Purkinje cell (primary cell): ENCODE results near the gene TAF7. TPM values are rescaled to one million over a fixed set of nuclear protein-coding genes. Genes with fewer than 3 reads are reported as not detected.

Experiments used
- polyA plus RNA-seq: library from polyadenylated mRNA; unstranded; fragments of >200 nt; fragmentation: Nextera tagmentation; gene quantifications from 2 replicates; pipeline ENCODE4 v1.2.1, GENCODE V29; 2014

TAF7 gene, protein sequence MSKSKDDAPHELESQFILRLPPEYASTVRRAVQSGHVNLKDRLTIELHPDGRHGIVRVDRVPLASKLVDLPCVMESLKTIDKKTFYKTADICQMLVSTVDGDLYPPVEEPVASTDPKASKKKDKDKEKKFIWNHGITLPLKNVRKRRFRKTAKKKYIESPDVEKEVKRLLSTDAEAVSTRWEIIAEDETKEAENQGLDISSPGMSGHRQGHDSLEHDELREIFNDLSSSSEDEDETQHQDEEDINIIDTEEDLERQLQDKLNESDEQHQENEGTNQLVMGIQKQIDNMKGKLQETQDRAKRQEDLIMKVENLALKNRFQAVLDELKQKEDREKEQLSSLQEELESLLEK
- polyA plus RNA-seq, result 374 and 453 TPM in 2 replicates

DNA sequence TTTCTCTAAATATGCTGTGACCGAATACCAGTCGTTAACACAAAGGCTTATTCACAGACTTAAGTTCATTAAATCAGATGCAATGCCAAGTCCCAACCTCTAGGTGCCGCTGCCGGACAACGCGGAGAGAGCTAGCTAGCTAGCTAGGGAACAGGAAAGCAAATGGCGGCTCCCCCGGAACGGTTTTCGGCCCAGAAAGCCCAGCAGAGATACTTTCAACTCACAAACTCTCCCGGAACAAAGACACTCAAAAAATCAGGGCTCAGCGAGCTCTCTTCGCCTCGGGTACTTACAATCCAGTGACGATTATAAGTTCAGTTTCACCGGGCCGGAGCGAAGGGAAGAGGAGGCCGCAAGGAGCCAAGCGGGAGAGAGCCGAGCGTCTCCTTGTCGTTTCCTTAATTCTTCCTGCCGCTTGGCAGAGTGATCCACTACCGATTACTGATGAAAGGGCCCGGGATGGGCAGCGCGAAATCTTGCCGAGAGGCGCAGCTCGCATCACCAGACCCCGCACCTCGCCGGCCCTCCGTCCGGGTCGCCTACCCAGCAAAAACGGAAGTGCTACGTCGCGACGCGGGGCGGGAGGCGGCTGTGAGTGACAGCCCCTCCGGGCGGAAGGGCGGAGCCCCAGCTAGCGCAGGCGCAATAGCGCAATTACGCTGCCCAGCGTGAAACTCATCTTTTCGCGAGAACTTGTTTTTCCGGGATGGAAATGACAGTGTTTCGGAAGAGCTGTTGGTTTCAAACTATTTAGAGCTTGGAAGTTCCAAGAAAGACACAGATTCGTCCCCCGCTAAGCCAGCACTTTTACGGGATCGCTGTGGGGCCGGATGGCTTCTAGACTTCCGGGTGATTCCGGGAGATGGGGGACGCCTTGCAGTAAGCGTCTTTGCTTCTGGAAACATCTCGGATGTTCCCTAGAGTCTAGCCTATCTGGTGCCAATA lies at the start of gene TAF7:
Gene TAF7 (minus strand): TSS at position 560 of the 945 bp plus-strand sequence. CDS start 740 bp downstream, outside the sequence.

GRCh38 chr5:141363952-141364660 lies 43.5 kb upstream of the TAF7 start, which contains the start of gene PCDHGA5:
PCDHGA5 (plus strand) TSS chr5:141364162; CDS start chr5:141364331, 169 bp downstream.

DNA sequence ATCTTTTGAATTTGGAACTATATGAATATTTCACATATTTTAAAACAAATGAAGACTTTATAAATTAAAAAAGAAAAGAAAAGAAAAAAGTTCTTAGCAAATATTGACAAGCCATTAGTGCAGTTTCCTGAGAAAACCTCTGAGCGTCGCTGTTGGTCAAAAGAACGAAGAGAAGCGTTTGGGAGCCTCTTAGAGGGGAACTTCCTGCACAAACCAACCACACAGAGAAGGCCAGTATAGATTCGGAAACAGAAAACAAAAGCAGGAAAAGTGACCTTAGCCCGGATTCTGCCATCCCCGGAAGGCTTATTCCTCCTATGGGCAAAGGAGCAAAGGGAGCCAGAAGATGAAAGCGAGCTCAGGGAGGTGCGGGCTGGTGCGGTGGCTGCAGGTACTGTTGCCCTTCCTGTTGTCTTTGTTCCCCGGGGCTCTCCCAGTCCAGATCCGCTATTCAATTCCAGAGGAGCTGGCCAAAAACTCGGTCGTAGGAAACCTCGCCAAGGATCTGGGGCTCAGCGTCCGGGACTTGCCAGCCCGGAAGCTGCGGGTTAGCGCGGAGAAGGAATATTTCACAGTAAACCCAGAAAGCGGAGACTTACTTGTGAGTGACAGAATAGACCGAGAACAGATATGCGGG lies 39.3 kb upstream of the TAF7 start, which contains the start of gene PCDHGB2:
Gene PCDHGB2 (plus strand): TSS at position 205 of the 637 bp plus-strand sequence. CDS start 142 bp downstream, at position 347.

GRCh38 chr5:141354900-141355469 lies 34.4 kb upstream of the TAF7 start, which contains the start of gene PCDHGA4:
PCDHGA4 (plus strand) TSS chr5:141355021; CDS start chr5:141355108, 87 bp downstream.

DNA sequence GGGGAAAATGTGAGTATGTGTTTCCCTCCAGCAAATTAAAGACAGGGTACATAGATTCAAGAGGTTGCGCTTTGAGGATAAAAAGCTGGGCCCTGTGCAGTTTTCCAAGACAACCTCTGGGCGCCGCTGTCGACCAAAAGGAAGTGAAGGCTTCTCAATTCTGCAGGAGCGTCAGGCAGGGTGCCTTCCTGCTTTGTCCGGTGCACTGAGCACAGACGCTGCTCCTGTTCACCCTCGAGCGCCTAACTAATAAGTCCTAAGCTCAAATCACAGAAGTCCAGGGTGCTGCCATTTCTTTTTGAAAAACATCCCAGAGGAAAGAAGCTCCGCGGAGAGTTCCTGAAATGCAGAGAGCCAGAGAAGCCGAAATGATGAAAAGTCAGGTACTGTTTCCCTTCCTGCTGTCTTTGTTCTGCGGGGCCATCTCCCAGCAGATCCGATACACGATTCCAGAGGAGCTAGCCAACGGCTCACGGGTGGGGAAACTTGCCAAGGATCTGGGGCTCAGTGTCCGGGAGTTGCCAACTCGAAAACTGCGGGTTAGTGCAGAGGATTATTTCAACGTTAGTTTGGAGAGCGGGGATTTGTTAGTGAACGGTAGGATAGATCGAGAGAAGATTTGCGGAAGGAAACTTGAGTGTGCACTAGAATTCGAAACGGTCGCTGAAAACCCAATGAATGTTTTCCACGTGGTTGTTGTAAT lies 29.5 kb upstream of the TAF7 start, which contains the start of gene PCDHGB1:
Gene PCDHGB1 (plus strand): TSS at position 183 of the 703 bp plus-strand sequence. CDS start 162 bp downstream, at position 345.

DNA sequence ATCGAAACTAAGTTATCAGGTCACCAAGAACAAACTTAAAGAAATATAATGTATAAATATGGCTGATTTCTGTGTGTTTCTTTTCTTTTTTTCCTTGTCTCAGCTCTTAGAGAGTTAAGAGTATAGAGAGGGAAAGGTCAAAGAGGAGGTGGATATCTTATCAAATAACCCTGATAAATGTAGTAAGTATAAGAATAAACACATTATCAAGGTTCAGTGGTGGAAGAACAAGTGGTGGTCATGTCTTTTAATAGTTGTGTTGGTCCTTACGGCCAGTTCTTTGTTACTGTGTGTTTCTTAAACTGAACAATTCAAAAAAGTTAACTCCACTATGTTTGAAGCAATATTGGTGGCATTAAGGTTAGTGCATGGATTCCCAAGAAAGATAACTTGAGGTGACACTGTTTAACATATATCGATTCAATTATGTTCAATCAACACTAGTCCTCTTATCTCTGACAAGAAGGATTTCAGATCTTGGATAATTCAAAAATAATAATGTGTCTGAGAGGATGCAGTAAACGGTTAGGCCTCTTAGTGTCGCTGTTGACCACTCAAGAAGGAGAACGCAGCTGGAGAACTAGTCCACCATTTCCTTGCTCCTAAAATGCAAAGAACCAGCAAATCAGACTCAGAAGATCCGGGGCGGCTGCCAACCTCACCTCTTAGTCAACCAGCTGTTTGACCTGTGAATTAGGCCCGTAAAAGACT lies 22.8 kb upstream of the TAF7 start, which contains the start of gene PCDHGA3:
Gene PCDHGA3 (plus strand): TSS at position 588 of the 711 bp plus-strand sequence. CDS start 205 bp downstream, outside the sequence.

DNA sequence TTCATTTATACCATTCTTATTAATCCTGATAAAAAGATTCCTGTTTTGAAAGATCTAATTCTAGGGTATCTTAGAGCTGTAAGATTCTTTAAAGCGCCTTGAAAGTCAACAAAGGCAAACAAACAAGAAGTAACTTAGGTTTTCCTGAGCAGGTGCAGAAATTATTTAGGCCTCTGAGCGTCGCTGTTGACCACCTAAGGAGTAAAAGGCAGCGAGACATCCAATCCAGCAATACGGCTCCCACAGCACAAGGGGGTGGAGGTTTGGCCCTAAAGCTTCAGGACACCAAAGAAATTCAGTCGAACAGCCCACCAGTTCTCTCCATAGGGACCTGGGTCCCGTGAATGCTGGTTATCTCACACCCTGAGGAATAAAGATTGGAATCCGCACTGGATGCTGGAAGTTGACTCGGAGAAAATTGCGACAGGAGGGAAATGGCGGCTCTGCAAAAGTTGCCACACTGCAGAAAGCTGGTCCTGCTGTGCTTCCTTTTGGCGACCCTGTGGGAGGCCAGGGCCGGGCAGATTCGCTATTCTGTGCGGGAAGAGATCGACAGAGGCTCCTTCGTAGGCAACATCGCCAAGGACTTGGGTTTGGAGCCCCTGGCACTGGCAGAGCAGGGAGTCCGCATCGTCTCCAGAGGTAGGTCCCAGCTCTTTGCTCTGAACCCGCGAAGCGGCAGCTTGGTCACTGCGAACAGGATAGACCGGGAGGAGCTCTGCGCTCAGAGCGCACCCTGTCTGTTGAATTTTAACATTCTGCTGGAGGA lies 18.1 kb upstream of the TAF7 start, which contains the start of gene PCDHGA2:
Gene PCDHGA2 (plus strand): TSS at position 223 of the 769 bp plus-strand sequence.

GRCh38 chr5:141330299-141331080 lies 9.9 kb upstream of the TAF7 start, which contains the start of gene PCDHGA1:
PCDHGA1 (plus strand) TSS chr5:141330514.

DNA sequence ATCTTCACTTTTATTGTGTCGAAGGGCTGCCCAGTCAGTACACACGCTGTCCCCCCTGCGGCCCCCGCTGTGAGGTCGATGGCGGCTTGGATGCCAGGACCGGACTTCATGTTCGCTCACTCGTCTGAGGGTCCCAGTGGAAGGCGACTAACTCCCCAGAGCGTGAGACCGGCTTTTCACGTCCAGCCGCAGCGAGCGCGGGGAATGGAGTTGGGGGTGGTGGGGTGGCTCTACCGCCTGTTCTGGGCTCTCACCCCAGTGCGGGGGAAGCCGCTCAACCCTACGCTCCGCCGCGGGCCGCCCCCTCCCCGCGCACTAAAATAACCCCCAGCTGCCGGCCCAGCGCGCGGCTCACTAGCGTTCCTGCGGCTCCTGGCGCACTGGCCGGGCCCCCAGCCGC lies 16.8 kb downstream of the TAF7 start, which contains the start of gene SLC25A2:
Gene SLC25A2 (minus strand): TSS at position 294 of the 400 bp plus-strand sequence. CDS start 184 bp downstream, at position 110.

Other genes with a start within 250 kb of the TAF7 start
- gene PCDHB2, start 226.2 kb downstream of the TAF7 start, polyA plus RNA-seq, result 4.7 and 8.3 TPM in 2 replicates
- 3.7 and 7.5 TPM in 2 replicates for gene PCDHB3, start 220.3 kb downstream of the TAF7 start, polyA plus RNA-seq
- 6.0 and 16.8 TPM in 2 replicates for gene PCDHB4, start 199.0 kb downstream of the TAF7 start, polyA plus RNA-seq
- gene PCDHB5, start 185.6 kb downstream of the TAF7 start, polyA plus RNA-seq, result 2.1 and 4.8 TPM in 2 replicates
- gene PCDHB6, start 170.7 kb downstream of the TAF7 start, polyA plus RNA-seq, result 1.0 and 1.4 TPM in 2 replicates
- 0.78 TPM in 1 of 2 replicates, not detected in the other for gene PCDHB7, start 148.1 kb downstream of the TAF7 start, polyA plus RNA-seq
- gene PCDHB8, start 143.0 kb downstream of the TAF7 start, polyA plus RNA-seq, result not detected in 2 replicates
- 0.09 and 0.70 TPM in 2 replicates for gene PCDHB16, start 138.4 kb downstream of the TAF7 start, polyA plus RNA-seq
- gene PCDHB9, start 133.6 kb downstream of the TAF7 start, polyA plus RNA-seq, result 0.21 and 0.81 TPM in 2 replicates
- 1.2 and 3.6 TPM in 2 replicates for gene PCDHB10, start 128.4 kb downstream of the TAF7 start, polyA plus RNA-seq
- 1.1 and 1.6 TPM in 2 replicates for gene PCDHB11, start 121.2 kb downstream of the TAF7 start, polyA plus RNA-seq
- gene PCDHB12, start 112.1 kb downstream of the TAF7 start, polyA plus RNA-seq, result 2.6 and 2.8 TPM in 2 replicates
- gene PCDHB13, start 106.9 kb downstream of the TAF7 start, polyA plus RNA-seq, result 2.0 and 5.2 TPM in 2 replicates
- gene PCDHB14, start 97.4 kb downstream of the TAF7 start, polyA plus RNA-seq, result 5.3 and 5.4 TPM in 2 replicates
- 28.7 and 30.0 TPM in 2 replicates for gene PCDHB15, start 75.4 kb downstream of the TAF7 start, polyA plus RNA-seq
- gene SLC25A2, start 16.7 kb downstream of the TAF7 start, polyA plus RNA-seq, result not detected in 2 replicates
- 0.69 TPM in 1 of 2 replicates, not detected in the other for gene PCDHGA1, start 9.7 kb upstream of the TAF7 start, polyA plus RNA-seq
- gene PCDHGA2, start 18.0 kb upstream of the TAF7 start, polyA plus RNA-seq, result 1.9 TPM in 1 of 2 replicates, not detected in the other
- 1.3 and 4.3 TPM in 2 replicates for gene PCDHGA3, start 23.0 kb upstream of the TAF7 start, polyA plus RNA-seq
- gene PCDHGB1, start 29.3 kb upstream of the TAF7 start, polyA plus RNA-seq, result not detected in 2 replicates
- 0.27 TPM in 1 of 2 replicates, not detected in the other for gene PCDHGA4, start 34.2 kb upstream of the TAF7 start, polyA plus RNA-seq
- 0.08 and 2.9 TPM in 2 replicates for gene PCDHGB2, start 39.2 kb upstream of the TAF7 start, polyA plus RNA-seq
- gene PCDHGA5, start 43.4 kb upstream of the TAF7 start, polyA plus RNA-seq, result 2.2 and 2.5 TPM in 2 replicates
- gene PCDHGB3, start 49.5 kb upstream of the TAF7 start, polyA plus RNA-seq, result 0.06 and 1.2 TPM in 2 replicates
- 0.30 and 0.60 TPM in 2 replicates for gene PCDHGA6, start 53.1 kb upstream of the TAF7 start, polyA plus RNA-seq
- gene PCDHGA7, start 62.0 kb upstream of the TAF7 start, polyA plus RNA-seq, result 0.73 and 1.8 TPM in 2 replicates
- gene PCDHGB4, start 66.9 kb upstream of the TAF7 start, polyA plus RNA-seq, result 1.8 and 2.1 TPM in 2 replicates
- 0.11 and 0.13 TPM in 2 replicates for gene PCDHGA8, start 71.8 kb upstream of the TAF7 start, polyA plus RNA-seq
- gene PCDHGB5, start 77.2 kb upstream of the TAF7 start, polyA plus RNA-seq, result 0.32 TPM in 1 of 2 replicates, not detected in the other
- 1.1 and 1.9 TPM in 2 replicates for gene PCDHGA9, start 82.0 kb upstream of the TAF7 start, polyA plus RNA-seq
- gene PCDHGB6, start 87.2 kb upstream of the TAF7 start, polyA plus RNA-seq, result 0.31 and 0.42 TPM in 2 replicates
- 6.1 and 7.8 TPM in 2 replicates for gene PCDHGA10, start 92.2 kb upstream of the TAF7 start, polyA plus RNA-seq
- gene PCDHGB7, start 96.9 kb upstream of the TAF7 start, polyA plus RNA-seq, result 0.35 TPM in 1 of 2 replicates, not detected in the other
- gene PCDHGA11, start 100.3 kb upstream of the TAF7 start, polyA plus RNA-seq, result 1.5 and 2.4 TPM in 2 replicates
- 3.6 and 4.3 TPM in 2 replicates for gene PCDHGA12, start 109.7 kb upstream of the TAF7 start, polyA plus RNA-seq
- 51.6 and 70.9 TPM in 2 replicates for gene PCDHGC3, start 155.2 kb upstream of the TAF7 start, polyA plus RNA-seq
- 0.22 and 4.5 TPM in 2 replicates for gene PCDHGC4, start 164.2 kb upstream of the TAF7 start, polyA plus RNA-seq
- gene PCDHGC5, start 168.3 kb upstream of the TAF7 start, polyA plus RNA-seq, result 0.34 and 2.0 TPM in 2 replicates